Muscle of arm (tissue), 12 donors: ENCODE measurements around the gene NHS. TPM values are rescaled to one million over a fixed set of nuclear protein-coding genes. Genes with fewer than 3 reads are reported as not detected.
"Not testable (repeated sequence)": the region's sequence is repeated elsewhere in the genome, so short reads cannot be mapped to it uniquely, and the experiment has no call there.

Source experiments
- DNase-seq: peaks from one replicate; pipeline ENCODE4 v3.0.0-alpha.2; 2013
- polyA plus RNA-seq, 12 donors: library from polyadenylated mRNA; unstranded; fragments of 120-200 nt; gene quantifications; one replicate each; pipeline ENCODE4 v1.2.1, GENCODE V29; 2013; ENCODE audit not compliant: insufficient read length in 12 of 12

The NHS gene
- polyA plus RNA-seq, 12 donors, result 1.3 to 8.5 (median 2.1) TPM; not detected in 1

DNA sequence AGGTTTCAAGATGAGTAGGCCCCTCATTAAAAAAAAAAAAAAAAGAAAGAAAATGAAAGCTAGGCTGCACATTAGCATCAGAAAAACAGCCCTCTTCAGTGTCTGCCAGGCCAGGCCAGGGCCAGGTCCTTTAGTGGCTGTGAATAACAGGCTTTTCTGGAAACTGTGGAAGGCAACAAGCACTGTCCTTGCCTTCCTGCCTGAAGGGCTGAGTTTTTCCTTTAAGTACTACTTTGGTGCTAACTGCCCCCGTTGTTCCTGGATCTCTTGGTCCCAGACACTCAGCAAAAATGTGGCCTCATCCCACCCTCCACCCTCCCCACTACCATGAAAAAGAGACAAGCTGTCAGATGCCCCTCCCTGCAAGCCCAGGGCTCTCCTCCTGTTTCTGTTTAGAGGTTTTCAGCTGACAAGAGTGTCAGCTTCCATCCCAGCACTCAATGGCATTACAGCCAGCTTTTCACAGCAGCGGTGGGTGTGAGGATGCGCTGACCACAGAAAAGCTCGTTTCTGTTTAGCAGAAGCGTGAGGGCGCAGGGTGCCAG, 174.2 kb downstream of the NHS start:
- no peak for DNase-seq

DNA sequence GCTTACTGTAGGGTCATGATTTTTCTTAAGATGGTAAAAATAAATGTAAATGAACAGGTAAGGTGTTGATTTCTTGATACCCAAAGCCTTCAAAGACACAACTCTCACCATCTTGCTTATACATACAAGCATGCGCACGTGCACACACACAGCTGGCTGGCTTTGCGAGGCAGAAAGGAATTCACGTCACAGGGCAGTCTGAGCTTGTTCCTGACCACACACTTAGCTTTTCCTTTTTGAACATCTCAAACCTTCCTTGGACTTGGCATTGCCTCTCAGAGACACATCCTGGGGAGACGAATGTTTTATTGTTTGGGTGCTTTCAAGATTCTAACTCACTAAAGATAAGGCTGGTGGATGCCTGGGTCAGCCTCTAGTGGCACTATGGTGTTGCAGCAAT, 175.0 kb downstream of the NHS start:
- DNase-seq, result no peak

DNA sequence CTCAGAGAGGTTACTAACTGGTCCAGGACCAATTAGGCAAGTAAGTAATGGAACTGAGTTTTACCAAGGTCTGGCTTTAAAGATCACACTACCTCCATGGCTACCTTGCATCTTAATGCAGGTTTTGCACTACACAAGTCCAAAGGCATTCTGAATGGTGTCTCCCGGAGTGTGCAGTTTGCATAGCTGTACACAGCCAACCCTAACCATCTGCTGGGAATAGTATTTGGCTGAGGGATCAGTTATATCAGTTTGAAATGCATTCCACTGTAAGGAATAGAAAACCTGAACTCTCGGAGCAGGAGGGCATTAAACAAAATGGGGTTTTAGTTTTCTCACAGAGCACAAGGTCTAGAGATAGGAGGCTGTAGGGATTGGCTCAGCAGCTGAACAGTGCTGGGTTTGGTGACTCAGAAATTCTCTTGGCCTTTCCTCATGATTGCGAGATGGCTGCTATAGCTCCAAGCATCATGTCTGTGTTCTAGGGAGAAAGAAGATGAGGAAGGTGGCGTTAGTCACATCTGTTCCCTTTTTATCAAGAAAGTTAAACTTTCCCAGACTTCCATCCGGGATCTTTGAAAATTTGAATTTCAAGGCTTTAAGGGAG, 177.1 kb downstream of the NHS start:
- no peak for DNase-seq

DNA sequence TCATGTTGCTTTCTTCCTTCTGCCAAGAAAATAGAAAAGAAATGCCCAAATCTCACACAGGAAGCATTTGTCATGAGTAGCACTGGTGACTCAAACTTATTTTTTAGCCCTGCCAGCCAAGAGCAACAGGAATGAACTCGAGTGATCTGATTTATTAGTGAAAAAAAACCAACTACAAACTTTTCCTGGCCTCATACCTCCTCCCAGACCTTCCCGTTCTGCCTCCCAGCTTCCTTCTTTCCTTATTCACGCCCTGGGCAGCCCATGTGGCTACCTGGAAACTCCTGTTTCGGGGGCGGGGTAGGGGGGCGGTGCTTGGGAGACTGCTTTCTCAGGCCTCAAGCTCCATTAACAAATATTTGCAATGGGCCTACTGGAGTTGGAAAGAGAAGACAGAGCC, 178.5 kb downstream of the NHS start:
- no peak for DNase-seq

DNA sequence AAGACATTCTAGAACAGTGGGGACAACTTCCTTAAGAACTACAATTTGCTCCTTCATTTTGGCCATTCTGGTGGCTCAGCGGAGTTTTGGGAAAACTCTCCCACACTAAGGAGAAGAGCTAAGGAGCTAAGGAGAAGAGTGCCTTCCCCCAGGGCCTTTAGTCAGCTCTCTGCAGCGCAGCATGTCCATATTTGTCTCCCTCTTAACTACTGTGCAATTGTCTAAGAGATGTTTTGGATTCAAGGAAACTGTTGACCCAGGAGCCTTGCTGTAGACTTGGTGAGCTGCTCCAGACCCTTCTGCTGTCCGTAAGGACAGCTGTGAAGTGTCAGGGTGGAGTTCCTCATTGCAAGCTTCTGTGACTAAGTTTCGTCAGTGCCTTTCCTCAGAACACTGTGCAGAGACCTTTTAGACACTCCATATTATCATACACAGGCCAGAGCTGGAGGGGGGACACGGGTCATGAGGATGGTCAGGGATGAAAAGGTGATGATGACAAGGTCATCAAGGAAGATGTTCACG, 179.0 kb downstream of the NHS start:
- DNase-seq, result no peak

DNA sequence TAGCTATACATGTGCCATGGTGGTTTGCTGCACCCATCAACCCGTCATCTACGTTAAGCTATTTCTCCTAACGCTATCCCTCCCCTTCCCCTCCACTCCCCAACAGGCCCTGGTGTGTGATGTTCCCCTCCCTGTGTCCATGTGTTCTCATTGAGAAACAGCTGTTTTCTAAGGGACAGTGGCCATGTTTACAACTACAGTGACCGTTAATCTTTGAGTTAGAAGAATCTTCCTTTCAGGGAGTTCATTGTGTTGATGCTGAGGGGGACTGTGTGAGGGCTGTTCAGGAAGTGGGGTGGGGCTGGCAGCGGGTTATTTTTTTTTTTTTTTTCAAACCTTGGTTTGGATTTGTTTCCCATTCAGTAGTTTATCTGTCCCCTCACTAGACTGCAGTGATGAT, 179.9 kb downstream of the NHS start:
- DNase-seq, result no peak

DNA sequence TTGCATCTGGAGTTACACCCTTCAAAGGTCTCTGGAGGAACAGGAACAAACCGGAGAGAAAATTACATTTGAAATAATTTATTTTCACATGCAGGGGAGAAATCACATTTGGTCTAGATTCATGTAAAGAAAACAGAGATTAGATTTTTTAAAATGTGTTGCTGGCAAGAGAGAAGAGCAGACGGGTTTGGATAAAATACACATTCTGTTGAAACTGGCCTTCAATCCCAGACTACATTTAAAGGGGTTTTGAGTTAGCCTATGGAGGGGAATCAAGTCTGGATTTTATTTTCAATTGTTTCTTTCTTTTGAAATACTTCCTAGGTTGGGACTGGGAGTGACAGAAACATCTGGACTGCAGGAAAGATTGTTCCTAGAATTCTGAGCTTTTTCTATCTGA, 180.8 kb downstream of the NHS start:
- no peak for DNase-seq

DNA sequence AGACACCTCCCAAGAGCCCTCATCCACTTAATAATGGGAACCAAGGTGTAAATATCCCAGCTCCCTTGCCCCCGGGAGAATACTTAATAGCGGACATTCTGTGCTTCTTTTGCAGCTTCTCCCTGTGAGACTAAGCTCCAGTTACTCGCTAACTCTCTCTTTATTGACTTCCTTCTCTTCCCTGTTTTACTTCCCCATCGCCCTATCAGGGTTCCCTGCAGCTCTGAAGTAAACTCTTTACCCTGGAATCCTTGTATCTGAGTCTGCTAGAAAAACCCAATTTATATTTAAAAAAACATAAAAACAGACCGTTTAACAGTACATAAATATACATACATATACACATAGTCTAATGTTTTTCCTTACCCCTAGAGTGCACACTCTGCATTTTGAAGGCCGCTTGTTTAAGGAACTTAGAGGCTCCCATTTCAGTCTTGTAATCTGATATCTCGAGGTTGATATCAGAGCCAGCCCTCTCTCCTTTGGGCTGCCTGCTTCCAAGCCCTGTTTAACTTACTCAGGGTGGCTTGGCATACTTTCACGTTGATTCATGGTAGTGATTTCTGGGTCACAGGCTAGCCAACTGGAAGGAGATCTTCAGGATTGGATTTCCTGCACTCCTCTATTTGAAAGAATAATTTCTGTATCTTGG, 184.9 kb downstream of the NHS start:
- no peak for DNase-seq

DNA sequence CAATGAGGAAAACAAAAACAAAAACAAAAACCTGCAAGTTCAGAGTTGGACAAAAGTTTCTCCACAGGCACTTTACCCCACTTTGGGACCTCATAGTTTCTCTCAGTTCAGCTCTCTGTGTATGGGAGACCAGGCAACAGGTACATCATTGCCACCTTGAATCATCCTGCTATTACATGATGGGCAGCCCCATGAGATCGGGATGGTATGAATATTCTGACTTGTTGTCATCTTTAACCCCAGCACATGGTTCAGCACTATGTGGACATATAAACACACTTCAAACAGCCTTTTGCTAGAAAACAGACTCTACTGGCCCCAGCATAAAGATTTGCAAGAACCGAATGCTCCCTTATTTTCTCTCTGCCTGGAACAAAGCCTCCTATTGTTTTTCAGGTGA, 185.4 kb downstream of the NHS start:
- DNase-seq, result no peak

DNA sequence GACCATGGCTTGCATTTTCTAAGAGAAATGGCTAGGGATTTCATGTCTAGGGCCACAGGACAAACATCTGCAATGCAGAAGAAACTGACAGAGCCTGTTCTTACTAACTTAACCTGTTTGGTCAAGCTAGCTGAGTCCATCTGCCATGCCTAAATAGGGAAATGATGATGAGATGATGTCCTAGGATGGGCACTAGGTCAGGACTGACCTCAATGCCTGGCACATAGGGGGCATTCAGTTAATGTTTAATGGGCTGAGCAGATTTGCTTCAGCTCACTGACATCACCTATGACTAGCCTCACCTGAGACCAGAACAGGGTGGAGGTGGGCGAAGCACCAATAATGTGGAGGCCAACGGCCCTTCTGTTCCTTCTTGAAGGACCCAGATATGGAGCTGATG, 188.1 kb downstream of the NHS start:
- no peak for DNase-seq

DNA sequence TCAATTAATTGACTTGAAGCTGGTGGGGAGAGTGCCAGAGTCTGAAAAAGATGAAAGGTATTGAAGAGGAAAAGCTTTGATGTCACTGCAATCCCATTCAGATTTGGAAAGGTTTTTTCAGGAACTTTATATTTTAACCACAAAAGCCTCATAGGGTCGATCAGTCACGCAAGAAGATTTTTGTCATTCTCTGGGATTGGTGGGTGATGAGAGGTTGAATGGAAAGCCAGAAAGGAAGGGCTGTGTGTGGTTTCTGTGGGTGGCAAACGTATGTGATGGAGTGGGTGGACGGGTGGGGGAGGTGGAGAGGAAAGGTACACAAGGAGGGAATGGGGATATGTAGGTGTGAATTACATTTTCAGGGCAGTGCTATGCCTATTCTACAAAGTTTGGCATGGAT, 188.5 kb downstream of the NHS start:
- DNase-seq, result no peak

DNA sequence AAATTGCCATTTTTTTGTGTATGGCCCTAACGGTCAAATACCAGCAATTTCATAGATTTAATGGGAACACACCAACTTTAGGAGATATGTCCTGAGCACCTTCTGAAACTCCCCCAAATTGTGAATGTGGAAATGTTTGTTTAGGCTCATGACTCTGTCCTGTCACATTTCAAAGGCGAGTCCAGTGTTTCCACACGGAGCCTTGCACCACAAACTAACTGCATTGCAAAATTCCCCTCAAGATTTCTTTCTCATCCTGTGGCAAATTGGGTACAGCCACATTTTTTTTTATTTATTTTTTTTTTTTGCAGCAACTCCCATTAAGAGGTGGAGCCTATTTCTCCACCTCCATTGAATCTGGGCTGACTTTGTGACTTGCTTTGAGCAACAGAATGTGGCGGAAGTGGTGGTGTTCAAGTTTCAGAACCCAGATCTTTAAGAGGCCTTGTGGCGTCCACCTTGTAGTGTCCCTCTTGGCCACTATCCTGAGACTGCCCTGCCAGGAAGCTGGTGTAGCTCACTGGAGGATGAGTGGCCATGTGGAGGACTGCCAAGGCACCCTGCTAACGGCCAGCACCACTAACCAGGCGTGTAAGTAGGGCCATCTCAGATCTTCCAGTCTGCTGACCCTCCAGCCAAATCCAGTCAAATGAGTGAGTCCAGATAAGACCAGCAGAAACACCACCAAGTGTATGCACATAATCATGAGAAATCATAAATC, 189.8 kb downstream of the NHS start:
- no peak for DNase-seq

DNA sequence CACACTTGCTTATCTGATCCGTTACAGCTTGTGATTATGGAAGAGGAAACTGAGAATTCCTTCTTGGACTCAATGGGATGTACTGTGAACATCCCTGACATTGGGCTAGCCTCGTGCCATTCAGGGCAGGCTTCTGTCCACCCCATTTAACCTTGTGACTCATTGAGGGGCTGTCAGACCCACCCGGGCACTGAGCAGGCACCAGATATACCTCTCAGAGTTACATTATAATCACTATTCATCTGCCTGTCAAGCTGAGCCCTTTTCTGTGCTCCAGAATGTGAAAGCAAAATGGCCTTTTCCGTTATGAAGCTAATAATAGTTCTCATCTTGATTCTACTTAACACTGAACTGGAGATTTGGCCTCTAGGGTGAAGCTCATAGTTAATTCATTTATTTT, 191.7 kb downstream of the NHS start:
- DNase-seq, result no peak

DNA sequence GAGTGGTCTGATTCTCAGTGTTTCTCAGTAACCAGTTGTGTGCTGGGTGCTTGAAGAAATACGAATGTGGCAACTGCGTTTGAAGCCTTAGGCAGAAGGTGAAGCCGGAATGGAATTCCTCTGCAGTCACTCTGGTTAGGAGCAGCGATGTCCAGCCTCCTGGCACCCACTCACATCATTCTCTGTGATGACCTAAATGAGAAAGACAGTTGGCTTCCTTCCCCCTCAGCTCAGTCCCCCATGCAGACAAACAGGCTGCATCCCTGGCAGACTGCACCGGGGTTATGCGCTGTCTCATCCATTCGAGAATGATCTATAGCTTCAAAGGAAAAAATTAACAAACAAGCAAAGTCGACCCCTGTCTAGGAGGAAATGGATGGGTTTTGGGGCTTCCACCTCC, 192.2 kb downstream of the NHS start:
- DNase-seq, result no peak

DNA sequence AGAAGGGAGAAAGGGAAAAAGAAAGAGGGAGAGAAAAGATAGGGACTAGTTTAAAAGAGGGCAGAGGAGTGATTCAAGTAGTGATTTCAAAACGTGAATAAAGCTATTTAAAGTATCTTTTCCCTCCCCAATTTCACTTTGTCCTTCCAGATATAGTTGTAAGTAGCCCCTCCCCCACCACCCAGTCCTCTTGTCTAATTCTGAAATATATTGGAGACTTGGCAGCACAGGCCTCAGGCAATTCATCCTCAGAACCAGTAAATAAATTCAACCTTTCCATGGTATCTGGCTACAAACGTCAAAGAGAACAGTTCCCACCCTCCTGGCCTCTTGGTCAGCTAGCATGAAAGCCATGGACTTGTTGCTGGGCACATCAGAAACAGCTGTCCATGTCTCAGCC, 192.8 kb downstream of the NHS start:
- DNase-seq, result no peak

DNA sequence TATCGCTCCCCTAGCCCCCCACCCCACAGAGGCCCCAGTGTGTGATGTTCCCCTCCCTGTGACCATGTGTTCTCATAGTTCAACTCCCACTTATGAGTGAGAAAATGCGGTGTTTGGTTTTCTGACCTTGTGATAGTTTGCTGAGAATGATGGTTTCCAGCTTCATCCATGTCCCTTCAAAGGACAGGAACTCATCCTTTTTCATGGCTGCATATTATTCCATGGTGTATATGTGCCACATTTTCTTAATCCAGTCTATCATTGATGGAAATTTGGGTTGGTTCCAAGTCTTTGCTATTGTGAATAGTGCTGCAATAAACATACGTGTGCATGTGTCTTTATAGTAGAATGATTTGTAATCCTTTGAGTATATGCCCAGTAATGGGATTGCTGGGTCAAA, 193.8 kb downstream of the NHS start:
- not testable (repeated sequence) for DNase-seq

DNA sequence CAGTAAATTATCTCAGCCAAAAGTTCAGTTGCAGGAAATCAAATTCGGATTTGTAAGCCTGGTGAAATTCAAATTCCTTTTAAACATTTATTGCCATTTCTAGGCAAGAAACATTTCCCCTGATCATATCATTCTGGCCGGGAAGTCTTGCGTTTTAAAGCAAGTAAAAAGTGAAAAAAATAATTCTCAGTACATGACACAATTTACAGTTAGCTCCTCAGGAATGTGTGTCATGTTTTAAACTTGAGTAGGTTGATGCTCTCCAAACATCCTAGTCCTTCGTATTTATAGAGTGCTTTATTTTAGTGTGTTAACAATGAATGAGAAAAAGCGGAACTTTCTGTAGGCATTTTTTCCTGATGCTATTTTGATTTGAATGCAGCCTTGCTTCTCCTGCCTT, 204.0 kb downstream of the NHS start:
- no peak for DNase-seq

DNA sequence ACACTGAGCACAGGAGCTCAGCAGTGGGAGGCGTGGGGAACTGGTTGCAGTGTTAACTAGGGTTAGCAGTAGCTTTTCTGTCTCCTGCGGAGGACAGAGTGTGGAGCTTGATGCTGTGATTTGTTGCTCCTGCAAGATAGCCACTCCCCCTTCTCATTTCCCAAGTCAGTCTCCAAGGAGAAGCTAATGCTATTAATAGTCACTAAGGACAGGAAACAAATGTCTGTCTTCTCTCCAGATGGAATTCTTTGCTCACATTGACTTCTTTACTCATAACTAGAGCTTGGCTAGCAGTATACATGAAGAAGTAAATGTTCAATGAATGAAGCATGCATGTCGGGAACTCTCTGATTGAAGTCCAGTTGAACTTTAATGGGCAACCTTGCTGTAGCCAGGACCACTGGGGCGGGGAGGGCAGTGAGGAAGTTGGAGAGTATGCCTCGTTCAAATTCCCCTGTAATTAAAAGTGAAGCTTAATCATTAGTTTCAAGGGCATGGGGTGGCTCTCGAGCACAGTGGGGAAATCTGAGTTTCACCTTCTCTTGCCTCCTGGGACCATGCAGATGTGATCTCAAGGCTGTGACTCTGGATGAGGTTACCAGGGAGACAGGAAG, 205.6 kb downstream of the NHS start:
- peak; percentile 53 for DNase-seq

DNA sequence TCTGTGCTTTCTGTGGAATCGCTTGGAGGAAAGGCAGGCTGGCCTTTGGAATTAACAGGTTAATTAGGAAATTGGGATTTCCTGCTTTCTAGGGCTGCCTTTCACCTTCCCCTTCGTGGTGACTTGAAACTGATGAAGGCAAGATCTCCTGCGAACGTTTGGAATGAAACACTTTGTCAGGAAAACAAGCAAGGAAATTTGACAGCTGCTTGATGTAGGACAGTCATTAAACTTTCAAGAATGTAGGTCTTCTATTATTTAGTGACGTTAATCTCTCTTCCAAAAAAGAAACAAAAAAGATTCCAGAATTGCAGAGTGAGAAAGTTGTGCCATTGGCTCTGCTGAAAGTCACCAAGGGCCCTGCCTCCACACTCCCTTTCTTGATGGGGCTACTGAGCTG, 206.6 kb downstream of the NHS start:
- no peak for DNase-seq

DNA sequence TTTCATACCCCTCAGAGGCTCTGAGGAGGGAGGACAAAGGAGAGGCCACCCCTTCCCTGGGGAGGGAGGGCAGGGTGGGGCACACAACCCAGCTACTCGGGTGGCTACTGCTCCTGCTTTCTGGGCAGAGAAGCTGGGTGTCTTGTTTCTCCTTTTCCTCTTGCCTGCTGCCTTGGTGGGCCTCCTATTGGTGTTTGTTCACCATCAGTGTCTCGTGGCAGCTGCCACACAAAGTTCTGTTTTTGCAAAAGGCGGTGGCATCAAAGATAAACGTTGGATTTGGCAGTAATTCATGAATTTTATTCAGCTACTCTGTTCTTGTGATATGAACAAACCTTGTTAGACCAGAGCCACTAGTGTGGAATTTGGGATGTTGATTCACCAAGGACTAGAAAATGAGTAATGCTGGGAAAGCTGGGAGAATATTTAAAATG, 209.3 kb downstream of the NHS start:
- no peak for DNase-seq

DNA sequence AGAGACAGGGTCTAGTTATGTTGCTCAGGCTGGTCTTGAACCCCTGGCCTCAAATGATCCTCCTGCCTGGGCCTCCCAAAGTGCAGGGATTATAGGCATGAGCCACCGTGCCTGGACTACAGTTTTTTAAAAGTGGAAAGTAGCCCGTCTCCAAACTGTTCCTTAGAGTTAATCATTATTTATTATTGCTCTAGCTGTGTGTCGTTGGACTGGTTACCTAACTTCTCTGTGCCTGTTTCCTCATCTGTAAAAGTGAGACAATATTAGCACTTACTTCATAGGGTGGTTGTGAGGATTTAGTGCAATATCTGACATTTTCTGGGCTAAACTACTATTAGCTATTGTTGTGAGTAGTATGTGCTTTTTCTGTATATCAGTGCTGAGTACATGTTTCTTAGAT, 210.0 kb downstream of the NHS start:
- no peak for DNase-seq

DNA sequence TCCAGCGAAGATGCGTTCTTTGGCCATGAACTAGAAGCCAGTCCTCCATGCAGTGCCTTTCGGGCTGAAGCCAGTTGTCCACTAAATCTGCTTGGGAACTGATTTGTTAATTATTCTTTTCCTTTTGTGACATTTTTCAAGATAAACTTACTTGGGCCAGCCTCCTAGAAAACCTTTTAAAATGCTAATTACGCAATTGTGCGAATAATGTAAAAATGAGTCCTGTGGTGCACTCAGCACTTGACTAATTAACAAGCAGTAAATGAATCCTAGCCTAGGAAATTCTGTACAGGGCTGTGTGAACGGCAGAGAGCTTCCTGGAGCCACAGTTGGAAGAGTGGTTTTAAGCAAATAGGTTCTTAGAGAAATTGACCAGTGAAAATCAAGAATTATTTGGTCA, 212.4 kb downstream of the NHS start:
- no peak for DNase-seq

DNA sequence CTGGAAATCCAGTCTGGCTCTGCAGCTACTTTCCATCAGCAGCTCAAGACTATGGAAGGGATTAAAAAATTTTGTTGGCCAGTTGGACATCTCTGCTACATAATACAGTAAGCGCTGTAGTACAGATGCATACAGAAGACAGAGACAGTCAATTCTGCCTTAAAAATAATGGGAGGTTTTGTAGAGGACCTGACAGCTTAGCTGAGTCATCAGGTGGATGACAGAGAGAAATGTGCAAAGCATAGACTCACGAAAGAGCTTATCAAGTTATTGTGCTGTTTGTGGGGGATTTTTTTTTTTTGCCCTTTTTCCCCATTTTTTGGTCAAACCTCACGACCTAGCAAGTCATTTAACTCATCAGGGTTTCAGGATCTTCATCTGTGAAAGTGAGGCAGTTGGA, 213.3 kb downstream of the NHS start:
- no peak for DNase-seq
